Thyroid gland (tissue), 4 donors: ENCODE results near the gene ENGASE.

ENCODE experiments used
- POLR2A ChIP-seq, 2 donors: fragments of 450-650 bp; IDR thresholded peaks; one replicate each; pipeline ENCODE4 v1.6.1; 2017; ENCODE audit warnings: antibody characterized with exemption in 2 of 2, mild to moderate bottlenecking in 2 of 2, moderate library complexity in 1 of 2
- TF ChIP-seq, protein P1 (sequence below), 6 experiments: fragments of 200-600 bp in 3 of 6; fragments of 450-650 bp in 3 of 6; sonication (generic) in 3 of 6; IDR thresholded peaks; one replicate each; pipeline ENCODE4 v1.5.1; 2016 to 2019; ENCODE audit warnings: antibody characterized with exemption in 6 of 6, mild to moderate bottlenecking in 2 of 6, inconsistent platforms in 1 of 6, moderate library complexity in 1 of 6

DNA sequence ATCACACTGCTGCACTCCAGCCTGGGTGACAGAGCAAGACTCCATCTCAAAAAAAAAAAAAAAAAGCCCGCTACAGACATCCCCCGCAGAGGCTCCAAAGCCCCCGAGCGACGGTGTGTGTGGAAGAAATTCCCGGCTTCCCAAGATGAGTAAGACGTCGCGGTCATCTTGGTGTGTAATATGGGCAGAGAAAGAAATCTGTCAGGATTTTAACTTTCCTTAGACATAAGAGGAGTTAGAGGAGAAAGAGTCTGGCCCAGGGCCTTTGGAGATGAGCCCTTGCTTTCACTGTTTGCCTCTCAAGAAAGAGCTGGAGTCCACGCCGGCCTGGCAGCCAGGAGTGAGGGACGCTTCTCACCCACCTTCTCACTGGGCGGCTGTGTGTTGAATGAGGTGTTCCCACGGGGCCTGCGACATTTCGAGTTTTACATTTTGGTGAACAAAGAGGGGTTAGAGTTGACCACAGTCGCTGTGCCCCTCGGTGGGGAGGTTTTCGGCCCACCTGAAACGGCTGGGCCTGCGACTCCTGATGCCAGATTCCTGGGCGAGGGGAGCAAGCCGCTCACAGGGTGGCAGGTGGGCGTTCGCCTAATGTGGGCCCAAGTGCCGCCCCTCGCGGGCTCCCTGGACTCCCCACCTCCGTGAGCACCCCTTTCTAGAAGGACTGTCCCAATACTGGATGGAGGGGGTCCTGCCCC is 32.8 kb upstream of the ENGASE start:
- TF ChIP-seq, protein P1, sequence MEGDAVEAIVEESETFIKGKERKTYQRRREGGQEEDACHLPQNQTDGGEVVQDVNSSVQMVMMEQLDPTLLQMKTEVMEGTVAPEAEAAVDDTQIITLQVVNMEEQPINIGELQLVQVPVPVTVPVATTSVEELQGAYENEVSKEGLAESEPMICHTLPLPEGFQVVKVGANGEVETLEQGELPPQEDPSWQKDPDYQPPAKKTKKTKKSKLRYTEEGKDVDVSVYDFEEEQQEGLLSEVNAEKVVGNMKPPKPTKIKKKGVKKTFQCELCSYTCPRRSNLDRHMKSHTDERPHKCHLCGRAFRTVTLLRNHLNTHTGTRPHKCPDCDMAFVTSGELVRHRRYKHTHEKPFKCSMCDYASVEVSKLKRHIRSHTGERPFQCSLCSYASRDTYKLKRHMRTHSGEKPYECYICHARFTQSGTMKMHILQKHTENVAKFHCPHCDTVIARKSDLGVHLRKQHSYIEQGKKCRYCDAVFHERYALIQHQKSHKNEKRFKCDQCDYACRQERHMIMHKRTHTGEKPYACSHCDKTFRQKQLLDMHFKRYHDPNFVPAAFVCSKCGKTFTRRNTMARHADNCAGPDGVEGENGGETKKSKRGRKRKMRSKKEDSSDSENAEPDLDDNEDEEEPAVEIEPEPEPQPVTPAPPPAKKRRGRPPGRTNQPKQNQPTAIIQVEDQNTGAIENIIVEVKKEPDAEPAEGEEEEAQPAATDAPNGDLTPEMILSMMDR (IDR thresholded peaks at IDR 0.05) = no peak
- TF ChIP-seq POLR2A (IDR thresholded peaks at IDR 0.05) = no peak
